Loucy (cell line): Measurements from ENCODE around the gene PROB1.

ENCODE experiments used
- H2AFZ ChIP-seq: fragments of 200-600 bp; sonication (generic); 2 replicates; pipeline ENCODE4 v1.6.0; 2016; ENCODE audit warnings: antibody characterized with exemption, mild to moderate bottlenecking, low read length, moderate library complexity
- H3F3A ChIP-seq: fragments of 200-600 bp; 2 replicates; pipeline ENCODE4 v1.6.0; 2016; ENCODE audit warnings: antibody characterized with exemption, low read depth, mild to moderate bottlenecking
- H3K27me3 ChIP-seq: fragments of 200-600 bp; sonication (generic); 2 replicates; pipeline ENCODE4 v1.6.1; 2014; ENCODE audit warnings: low read length, mild to moderate bottlenecking; ENCODE audit not compliant: insufficient read depth, poor library complexity, severe bottlenecking
- H3K36me3 ChIP-seq: fragments of 200-600 bp; sonication (generic); 2 replicates; pipeline ENCODE4 v1.6.1; 2016; ENCODE audit warnings: low read length; ENCODE audit not compliant: insufficient read depth
- H3K4me1 ChIP-seq: fragments of 200-600 bp; sonication (generic); 2 replicates; pipeline ENCODE4 v1.5.1; 2014; ENCODE audit warnings: low read length, mild to moderate bottlenecking; ENCODE audit not compliant: insufficient read depth, poor library complexity, severe bottlenecking
- H3K4me2 ChIP-seq: fragments of 200-600 bp; sonication (generic); 2 replicates; pipeline ENCODE4 v1.6.0; 2014; ENCODE audit warnings: antibody characterized with exemption, low read length, low read depth, mild to moderate bottlenecking; ENCODE audit not compliant: poor library complexity, severe bottlenecking
- H3K4me3 ChIP-seq: fragments of 200-600 bp; sonication (generic); 2 replicates; pipeline ENCODE4 v1.5.1; 2014; ENCODE audit warnings: low read length, mild to moderate bottlenecking, mixed read lengths; ENCODE audit not compliant: poor library complexity, severe bottlenecking
- H3K79me2 ChIP-seq: fragments of 200-600 bp; sonication (generic); 2 replicates; pipeline ENCODE4 v1.6.1; 2014; ENCODE audit warnings: low read length; ENCODE audit not compliant: insufficient read depth
- H3K9ac ChIP-seq: fragments of 200-600 bp; sonication (generic); 2 replicates; pipeline ENCODE4 v1.6.0; 2014; ENCODE audit warnings: mild to moderate bottlenecking, low read depth, low read length, moderate library complexity; ENCODE audit not compliant: poor library complexity, severe bottlenecking
- H3K9me2 ChIP-seq: fragments of 200-600 bp; sonication (generic); replicated peaks from 2 replicates; pipeline ENCODE4 v1.6.1; 2016; ENCODE audit warnings: low read depth, low read length, mixed read lengths
- H3K9me3 ChIP-seq: fragments of 200-600 bp; sonication (generic); 2 replicates; pipeline ENCODE4 v1.6.1; 2014; ENCODE audit warnings: mild to moderate bottlenecking, antibody characterized with exemption, low read length, low read depth; ENCODE audit not compliant: insufficient read depth
- H4K20me1 ChIP-seq: fragments of 200-600 bp; sonication (generic); 2 replicates; pipeline ENCODE4 v1.6.0; 2014; ENCODE audit warnings: antibody characterized with exemption, low read length, mild to moderate bottlenecking; ENCODE audit not compliant: insufficient read depth, poor library complexity, severe bottlenecking
- CTCF ChIP-seq: fragments of 200-600 bp; sonication (generic); conservative IDR thresholded peaks from 2 replicates; pipeline ENCODE4 v1.5.1; 2014; ENCODE audit warnings: mild to moderate bottlenecking, antibody characterized with exemption, low read length
- EZH2phosphoT487 ChIP-seq: fragments of 200-600 bp; IDR thresholded peaks from 2 replicates; pipeline ENCODE4 v1.6.1; 2018; ENCODE audit warnings: antibody characterized with exemption, mild to moderate bottlenecking, moderate library complexity, borderline replicate concordance

The PROB1 gene

GRCh38 chr5:139341689-139342422, 53.0 kb downstream of the PROB1 start, which contains the start of gene PAIP2:
Gene PAIP2, plus strand, starts transcription at chr5:139341854. Its CDS starts 21,931 bp downstream, at chr5:139363785.
- no peak for TF ChIP-seq EZH2phosphoT487
- peak; percentile 76 for TF ChIP-seq CTCF
- peak within 1 kb of the TSS; percentile 65 for H2AFZ ChIP-seq

GRCh38 chr5:139341187-139341688, 53.7 kb downstream of the PROB1 start:
- Histone ChIP-seq H3K9ac (peak overlapping the region; percentile 92), H3K4me2 (peak overlapping the region; percentile 92), H4K20me1 (peaks cover 37% of the 10 kb centered on the region), H3K36me3 (no peaks in the 10 kb centered on the region), H3K4me3 (peak overlapping the region; percentile 93), H3K9me3 (no peaks in the 10 kb centered on the region), H3K27me3 (no peaks in the 10 kb centered on the region), H3K4me1 (peaks cover 29% of the 10 kb centered on the region), H3K79me2 (peaks cover 39% of the 10 kb centered on the region), H3K9me2 (no peaks in the 10 kb centered on the region), H2AFZ (peak overlapping the region; percentile 57), H3F3A (peaks cover 3% of the 10 kb centered on the region; the same call in 1 of the 2 replicates)
- TF ChIP-seq EZH2phosphoT487 (no peak), CTCF (no peak)

More at GRCh38 chr5:139341689-139342422, 53.0 kb downstream of the PROB1 start, which contains the start of gene PAIP2:
- H3K27me3 ChIP-seq: no peaks in the 10 kb centered on the region
- peaks cover 29% of the 10 kb centered on the region for H3K4me1 ChIP-seq
- peak within 1 kb of the TSS; percentile 93 for H3K4me3 ChIP-seq
- H3K9ac ChIP-seq: peak within 1 kb of the TSS; percentile 92
- H3K36me3 ChIP-seq: no peaks in the 10 kb centered on the region
- peaks cover 43% of the 10 kb centered on the region for H4K20me1 ChIP-seq
- H3K79me2 ChIP-seq: peaks cover 46% of the 10 kb centered on the region
- H3K4me2 ChIP-seq: peak within 1 kb of the TSS; percentile 96
- no peaks in the 10 kb centered on the region for H3K9me2 ChIP-seq
- no peaks in the 10 kb centered on the region for H3K9me3 ChIP-seq
- peaks cover 3% of the 10 kb centered on the region; the same call in 1 of the 2 replicates for H3F3A ChIP-seq
